Activated naive CD4-positive, alpha-beta T cell treated with anti-CD3 and anti-CD28 coated beads, Interleukin-2, amount 50 U/mL, for 72 hours (primary cell): ENCODE measurements around the gene GRK7. TPM values are rescaled to one million over a fixed set of nuclear protein-coding genes. Genes with fewer than 3 reads are reported as not detected.
"Not testable (repeated sequence)": the region's sequence is repeated elsewhere in the genome, so short reads cannot be mapped to it uniquely, and the experiment has no call there.

Experiments used
- ATAC-seq, 2 donors: fragments of 150-1000 bp; cut with Tn5 transposase; 2 replicates each; pipeline ENCODE4 v1.10.0; 2021; ENCODE audit warnings: mild to moderate bottlenecking in 2 of 2, moderate library complexity in 2 of 2
- DNase-seq, 2 donors: peaks; one replicate each; pipeline ENCODE4 v3.0.0; 2021 to 2022; ENCODE audit warnings: low spot score in 2 of 2
- H3K27ac Mint-ChIP-seq, 2 donors: one replicate each; pipeline ENCODE4 v1.8.0; 2022; ENCODE audit warnings: mild to moderate bottlenecking in 2 of 2, mixed read lengths in 2 of 2
- H3K36me3 Mint-ChIP-seq, 2 donors: one replicate each; pipeline ENCODE4 v1.8.0; 2022; ENCODE audit warnings: mixed read lengths in 2 of 2
- H3K9me3 Mint-ChIP-seq, 2 donors: one replicate each; pipeline ENCODE4 v1.8.0; 2022; ENCODE audit warnings: mixed read lengths in 2 of 2
- total RNA-seq, 2 donors: library from RNA; stranded (reverse); gene quantifications; one replicate each; pipeline ENCODE4 v1.2.3, GENCODE V29; 2022

Gene GRK7
- total RNA-seq, 2 donors from 2014 or later = not detected

- no peaks in the 10 kb centered on the region for H3K9me3 Mint-ChIP-seq
- ATAC-seq (no peak), DNase-seq (no peak)
- H3K27ac Mint-ChIP-seq = no peak overlapping the region
- peaks cover 5% of the 10 kb centered on the region in 2 donors for H3K36me3 Mint-ChIP-seq
Observed at GRCh38 chr3:141802316-141803077, 39.3 kb downstream of the GRK7 start.

- H3K36me3 Mint-ChIP-seq, H3K27ac Mint-ChIP-seq, ATAC-seq, H3K9me3 Mint-ChIP-seq, DNase-seq: not testable (repeated sequence)
Observed at GRCh38 chr3:141803538-141803937, 40.3 kb downstream of the GRK7 start.

DNA sequence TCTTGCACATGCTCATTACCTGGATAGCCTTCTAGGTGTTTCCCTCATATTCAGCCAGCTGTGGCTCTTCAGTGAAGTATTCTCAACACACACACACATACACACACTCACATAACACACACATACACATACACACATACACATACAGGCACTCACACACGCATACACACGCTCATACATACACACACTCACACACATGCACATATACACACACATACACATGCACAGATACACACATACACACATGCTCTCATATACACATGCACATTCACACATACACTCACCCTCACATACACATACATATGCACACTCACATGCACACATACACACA lies 41.2 kb downstream of the GRK7 start:
- ATAC-seq (no peak), DNase-seq (no peak)
- Mint-ChIP-seq H3K36me3 (peaks cover 0 to 5% of the 10 kb centered on the region in 2 donors), H3K9me3 (no peaks in the 10 kb centered on the region), H3K27ac (no peak overlapping the region)

DNA sequence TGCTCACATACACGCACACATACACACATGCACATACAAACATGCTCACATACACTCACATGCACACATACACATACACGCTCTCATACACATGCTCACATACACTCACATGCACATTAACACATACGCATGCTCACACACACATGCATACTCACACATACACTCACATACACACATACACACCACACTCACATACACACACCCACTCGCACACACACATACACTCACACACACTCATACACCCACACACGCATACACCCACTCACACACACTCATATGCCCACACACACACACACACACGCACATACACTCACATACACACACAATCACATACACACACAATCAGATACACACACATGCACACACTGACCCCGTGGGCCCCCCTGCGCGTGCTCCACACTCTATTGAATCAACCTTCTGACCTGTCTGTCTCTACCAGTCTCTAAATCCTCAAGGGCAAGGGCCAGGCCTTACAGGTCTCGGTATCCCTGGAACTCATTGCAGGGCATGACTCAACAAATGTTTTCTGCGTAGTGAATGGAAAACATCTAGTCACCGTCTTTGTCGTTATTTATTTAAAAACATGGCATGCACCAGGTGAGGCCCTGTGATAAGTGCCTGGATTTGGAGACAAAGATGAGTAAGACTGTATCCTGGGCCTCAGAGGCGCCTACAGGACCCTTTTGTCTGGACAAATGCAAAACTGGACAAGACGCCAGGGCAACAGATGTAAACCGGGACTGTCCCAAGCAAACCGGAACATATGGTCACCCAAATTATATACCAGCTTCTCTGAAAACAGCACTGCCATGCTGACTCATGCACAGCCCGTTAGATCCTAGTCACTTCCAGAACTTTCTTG lies 41.8 kb downstream of the GRK7 start:
- H3K9me3 Mint-ChIP-seq = no peaks in the 10 kb centered on the region
- DNase-seq (no peak), ATAC-seq (no peak)
- peaks cover 0 to 5% of the 10 kb centered on the region in 2 donors for H3K36me3 Mint-ChIP-seq
- no peak overlapping the region for H3K27ac Mint-ChIP-seq

GRCh38 chr3:141807277-141808033 lies 44.2 kb downstream of the GRK7 start:
- ATAC-seq = no peak
- H3K36me3 Mint-ChIP-seq = no peaks in the 10 kb centered on the region

GRCh38 chr3:141808586-141808985 lies 45.4 kb downstream of the GRK7 start:
- ATAC-seq (no peak), DNase-seq (no peak)
- Mint-ChIP-seq H3K36me3 (no peaks in the 10 kb centered on the region), H3K9me3 (no peaks in the 10 kb centered on the region), H3K27ac (no peak overlapping the region)

More at GRCh38 chr3:141807277-141808033, 44.2 kb downstream of the GRK7 start:
- no peak for DNase-seq
- H3K27ac Mint-ChIP-seq = no peak overlapping the region
- no peaks in the 10 kb centered on the region for H3K9me3 Mint-ChIP-seq

- DNase-seq (no peak), ATAC-seq (no peak)
- H3K9me3 Mint-ChIP-seq = peaks cover 2 to 4% of the 10 kb centered on the region in 2 donors
- H3K27ac Mint-ChIP-seq = no peak overlapping the region
- peaks cover 1 to 3% of the 10 kb centered on the region in 2 donors for H3K36me3 Mint-ChIP-seq
Observed at GRCh38 chr3:141810161-141810560, 47.0 kb downstream of the GRK7 start.

GRCh38 chr3:141811348-141811747 lies 48.1 kb downstream of the GRK7 start:
- no peak for ATAC-seq
- peaks cover 13% of the 10 kb centered on the region in 2 donors for H3K36me3 Mint-ChIP-seq
- H3K27ac Mint-ChIP-seq = no peak overlapping the region
- H3K9me3 Mint-ChIP-seq = peaks cover 4 to 6% of the 10 kb centered on the region in 2 donors
- DNase-seq = no peak

DNA sequence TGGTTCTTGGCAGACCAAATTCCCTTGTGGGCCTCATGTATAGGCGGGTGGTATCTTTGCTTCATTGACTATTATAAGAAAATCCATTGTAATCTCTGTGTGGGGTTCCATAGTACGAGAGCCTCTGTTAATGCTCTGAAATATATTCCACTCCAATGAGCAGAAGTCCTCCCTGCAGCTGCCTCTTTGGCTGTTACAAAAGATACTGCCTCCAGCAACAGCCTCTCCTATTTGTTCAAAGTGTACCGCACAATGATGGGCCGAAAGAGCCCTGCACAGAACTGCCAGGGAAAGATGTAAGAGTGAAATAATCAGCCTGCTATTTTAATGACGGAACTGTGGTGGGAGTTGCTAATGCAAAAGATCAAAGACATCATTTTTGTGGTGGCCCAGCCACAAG lies 48.9 kb downstream of the GRK7 start:
- ATAC-seq (no peak), DNase-seq (no peak)
- Mint-ChIP-seq H3K36me3 (peaks cover 13% of the 10 kb centered on the region in 2 donors), H3K27ac (no peak overlapping the region), H3K9me3 (peaks cover 4 to 6% of the 10 kb centered on the region in 2 donors)

DNA sequence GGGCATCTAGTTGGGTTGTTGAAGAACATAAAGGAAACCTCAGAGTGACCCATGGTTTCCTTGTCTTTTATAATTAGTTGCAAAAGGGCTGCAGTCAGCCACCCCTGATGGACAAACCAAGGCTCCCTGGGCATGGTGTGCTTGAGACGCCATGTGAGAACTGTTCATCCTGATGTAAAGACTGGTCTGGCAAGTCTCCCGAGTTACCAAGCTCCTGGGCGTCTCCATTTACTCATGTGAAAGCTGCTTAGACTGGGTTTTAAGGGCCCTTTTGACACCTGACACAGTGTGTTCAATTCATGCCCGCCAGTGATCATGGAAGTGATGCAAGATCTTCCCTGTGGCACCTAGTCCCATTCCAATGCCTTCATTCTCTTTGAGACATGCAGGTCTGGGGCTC lies 49.4 kb downstream of the GRK7 start:
- ATAC-seq (no peak), DNase-seq (no peak)
- Mint-ChIP-seq H3K36me3 (peaks cover 13% of the 10 kb centered on the region in 2 donors), H3K27ac (no peak overlapping the region), H3K9me3 (peaks cover 4 to 6% of the 10 kb centered on the region in 2 donors)

Other genes starting within 250 kb of the GRK7 start
- gene RNF7, start 25.1 kb upstream of the GRK7 start, total RNA-seq = 10 to 100 TPM; 50.8 to 76.9 TPM
- 100 to 1,000 TPM; 110 to 156 TPM for gene ATP1B3, start 113.2 kb downstream of the GRK7 start, total RNA-seq